ENCODE results near the gene TAMM41. TPM values are rescaled to one million over a fixed set of nuclear protein-coding genes. Genes with fewer than 3 reads are reported as not detected.

TAMM41 gene
- total and polyA plus RNA-seq, 4 donors: 1.8 to 27.4 (median 13.3) TPM

DNA sequence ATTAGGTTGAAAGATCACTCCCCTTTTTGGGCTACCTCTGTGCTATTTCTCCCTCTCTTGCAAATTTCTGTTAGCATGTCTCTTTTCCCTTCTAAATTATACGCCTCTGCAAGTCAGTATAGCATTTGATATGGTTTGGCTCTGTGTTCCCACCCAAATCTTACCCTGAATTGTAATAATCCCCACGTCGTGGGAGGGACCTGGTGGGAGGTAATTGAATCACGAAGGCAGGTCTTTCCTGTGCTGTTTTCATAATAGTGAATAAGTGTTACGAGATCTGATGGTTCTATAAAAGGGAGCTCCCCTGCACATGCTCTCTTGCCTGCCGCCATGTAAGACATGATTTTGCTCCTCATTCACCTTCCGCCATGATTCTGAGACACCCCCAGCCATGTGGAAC lies 41.0 kb downstream of the TAMM41 start:
- H3K36me3 ChIP-seq (ENCODE audit: control insufficient read depth in 1 of 2, insufficient read depth in 2 of 2, low read length in 1 of 2): peaks cover 0 to 4% of the 10 kb centered on the region in 2 donors

DNA sequence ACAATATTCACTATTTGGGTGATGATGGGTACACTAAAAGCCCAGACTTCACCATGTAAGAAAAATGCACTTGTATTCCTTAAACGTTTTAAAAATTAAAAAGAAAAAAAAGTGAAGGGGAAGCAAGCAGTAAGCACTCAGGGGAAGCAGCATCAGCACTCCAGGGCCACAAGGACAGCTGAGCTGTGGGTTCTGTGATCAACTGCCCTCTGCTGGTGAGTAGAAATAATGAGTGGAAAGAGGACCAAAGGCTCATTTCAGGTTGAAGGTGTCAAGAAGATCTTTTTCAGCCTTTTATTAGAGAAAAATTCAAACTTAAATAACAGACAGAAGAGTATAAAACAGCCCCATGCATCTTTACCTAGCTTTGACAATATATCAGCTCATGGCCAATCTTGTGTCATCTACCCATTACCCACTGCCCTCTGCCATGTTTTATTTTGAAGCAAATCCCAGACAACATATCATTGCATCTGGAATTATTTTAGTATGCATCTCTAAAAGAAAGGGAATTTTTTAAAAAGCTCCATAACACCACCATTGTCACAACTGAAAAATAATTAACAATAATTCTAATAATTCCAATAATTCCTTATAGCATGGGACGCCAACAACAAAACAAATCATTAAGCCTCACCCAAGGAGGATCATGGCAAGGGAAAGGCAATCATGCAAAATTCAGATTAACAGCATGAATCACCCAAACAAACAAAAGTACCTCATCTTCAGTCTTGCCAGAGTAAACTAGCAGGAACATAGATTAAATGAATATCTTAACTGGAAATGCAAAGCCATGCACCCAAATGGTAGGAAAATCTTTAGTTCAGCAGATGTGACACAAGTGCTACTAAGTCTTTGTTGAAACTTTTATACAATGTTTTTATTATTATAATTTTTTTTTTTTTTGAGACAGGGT lies 42.5 kb downstream of the TAMM41 start:
- H3K36me3 ChIP-seq (ENCODE audit: control insufficient read depth in 1 of 2, insufficient read depth in 2 of 2, low read length in 1 of 2): peaks cover 0 to 6% of the 10 kb centered on the region in 2 donors
- 49 to 50% methylated on average over 2 of the region's 2 CpGs for WGBS, 2 donors
- H3K4me1 ChIP-seq (ENCODE audit: control insufficient read depth in 1 of 2, insufficient read depth in 2 of 2, low read length in 2 of 2): no peaks in the 10 kb centered on the region
- no peak overlapping the region for H3K4me3 ChIP-seq (ENCODE audit: low read length in 2 of 2)
- intact Hi-C loops (cut with DNase I): loop anchor here (2.0 to 10.0 kb wide), 3 partner anchors 139 to 425 kb away; no protein-coding TSS in a partner anchor
- H3K9me3 ChIP-seq (ENCODE audit: control insufficient read depth, low read length): no peaks in the 10 kb centered on the region
- ATAC-seq (ENCODE audit: low FRiP score) (peak; percentile 83), DNase-seq (peak in 1 of 2 donors; percentile 60)
- no peak overlapping the region for H3K27ac ChIP-seq (ENCODE audit: low read depth in 1 of 2, low read length in 2 of 2)
- no peaks in the 10 kb centered on the region for H3K27me3 ChIP-seq (ENCODE audit: control insufficient read depth in 1 of 2, insufficient read depth in 2 of 2, low read length in 1 of 2)

More for the DNA sequence above, 41.0 kb downstream of the TAMM41 start:
- Histone ChIP-seq H3K27ac (ENCODE audit: low read depth in 1 of 2, low read length in 2 of 2) (no peak overlapping the region), H3K27me3 (ENCODE audit: control insufficient read depth in 1 of 2, insufficient read depth in 2 of 2, low read length in 1 of 2) (no peaks in the 10 kb centered on the region), H3K4me3 (ENCODE audit: low read length in 2 of 2) (no peak overlapping the region), H3K4me1 (ENCODE audit: control insufficient read depth in 1 of 2, insufficient read depth in 2 of 2, low read length in 2 of 2) (no peaks in the 10 kb centered on the region), H3K9me3 (ENCODE audit: control insufficient read depth, low read length) (no peaks in the 10 kb centered on the region)
- no peak for DNase-seq
- intact Hi-C loops (cut with DNase I): loop anchor here (2.0 to 10.0 kb wide), 2 partner anchors 141 to 427 kb away; no protein-coding TSS in a partner anchor
- no peak for ATAC-seq (ENCODE audit: low FRiP score)
- 94% methylated on average over 7 of the region's 7 CpGs for WGBS, 2 donors

GRCh38 chr3:11799791-11800190 lies 46.9 kb downstream of the TAMM41 start:
- H3K27me3 ChIP-seq (ENCODE audit: control insufficient read depth in 1 of 2, insufficient read depth in 2 of 2, low read length in 1 of 2): no peaks in the 10 kb centered on the region
- 95 to 98% methylated on average over 1 of the region's 1 CpG for WGBS, 2 donors
- H3K36me3 ChIP-seq (ENCODE audit: control insufficient read depth in 1 of 2, insufficient read depth in 2 of 2, low read length in 1 of 2): peaks cover 4 to 9% of the 10 kb centered on the region in 2 donors
- intact Hi-C loops (cut with DNase I): loop anchor here (5.0 to 10.0 kb wide), 2 partner anchors 135 to 137 kb away; no protein-coding TSS in a partner anchor
- H3K4me1 ChIP-seq (ENCODE audit: control insufficient read depth in 1 of 2, insufficient read depth in 2 of 2, low read length in 2 of 2): peaks cover 0 to 3% of the 10 kb centered on the region in 2 donors
- no peak overlapping the region for H3K4me3 ChIP-seq (ENCODE audit: low read length in 2 of 2)
- no peaks in the 10 kb centered on the region for H3K9me3 ChIP-seq (ENCODE audit: control insufficient read depth, low read length)
- DNase-seq (no peak), ATAC-seq (ENCODE audit: low FRiP score) (no peak)
- no peak overlapping the region for H3K27ac ChIP-seq (ENCODE audit: low read depth in 1 of 2, low read length in 2 of 2)

GRCh38 chr3:11794927-11795326 lies 51.8 kb downstream of the TAMM41 start:
- peaks cover 4 to 7% of the 10 kb centered on the region in 2 donors for H3K36me3 ChIP-seq (ENCODE audit: control insufficient read depth in 1 of 2, insufficient read depth in 2 of 2, low read length in 1 of 2)
- H3K27ac ChIP-seq (ENCODE audit: low read depth in 1 of 2, low read length in 2 of 2): no peak overlapping the region
- H3K4me3 ChIP-seq (ENCODE audit: low read length in 2 of 2): no peak overlapping the region
- no peaks in the 10 kb centered on the region for H3K9me3 ChIP-seq (ENCODE audit: control insufficient read depth, low read length)
- WGBS, 2 donors: 97 to 99% methylated on average over 2 of the region's 2 CpGs
- H3K27me3 ChIP-seq (ENCODE audit: control insufficient read depth in 1 of 2, insufficient read depth in 2 of 2, low read length in 1 of 2): no peaks in the 10 kb centered on the region
- H3K4me1 ChIP-seq (ENCODE audit: control insufficient read depth in 1 of 2, insufficient read depth in 2 of 2, low read length in 2 of 2): peaks cover 0 to 3% of the 10 kb centered on the region in 2 donors
- intact Hi-C loops (cut with DNase I): no loop called here
- ATAC-seq (ENCODE audit: low FRiP score) (no peak), DNase-seq (no peak)

GRCh38 chr3:11791339-11792200 lies 55.1 kb downstream of the TAMM41 start:
- Histone ChIP-seq H3K27ac (ENCODE audit: low read depth in 1 of 2, low read length in 2 of 2) (no peak overlapping the region), H3K9me3 (ENCODE audit: control insufficient read depth, low read length) (peaks cover 1% of the 10 kb centered on the region), H3K4me1 (ENCODE audit: control insufficient read depth in 1 of 2, insufficient read depth in 2 of 2, low read length in 2 of 2) (peaks cover 0 to 3% of the 10 kb centered on the region in 2 donors), H3K27me3 (ENCODE audit: control insufficient read depth in 1 of 2, insufficient read depth in 2 of 2, low read length in 1 of 2) (no peaks in the 10 kb centered on the region), H3K4me3 (ENCODE audit: low read length in 2 of 2) (no peak overlapping the region), H3K36me3 (ENCODE audit: control insufficient read depth in 1 of 2, insufficient read depth in 2 of 2, low read length in 1 of 2) (peaks cover 4 to 10% of the 10 kb centered on the region in 2 donors)
- no peak for ATAC-seq (ENCODE audit: low FRiP score)
- no peak for DNase-seq
- intact Hi-C loops (cut with DNase I): no loop called here
- 93 to 95% methylated on average over 6 of the region's 6 CpGs for WGBS, 2 donors

DNA sequence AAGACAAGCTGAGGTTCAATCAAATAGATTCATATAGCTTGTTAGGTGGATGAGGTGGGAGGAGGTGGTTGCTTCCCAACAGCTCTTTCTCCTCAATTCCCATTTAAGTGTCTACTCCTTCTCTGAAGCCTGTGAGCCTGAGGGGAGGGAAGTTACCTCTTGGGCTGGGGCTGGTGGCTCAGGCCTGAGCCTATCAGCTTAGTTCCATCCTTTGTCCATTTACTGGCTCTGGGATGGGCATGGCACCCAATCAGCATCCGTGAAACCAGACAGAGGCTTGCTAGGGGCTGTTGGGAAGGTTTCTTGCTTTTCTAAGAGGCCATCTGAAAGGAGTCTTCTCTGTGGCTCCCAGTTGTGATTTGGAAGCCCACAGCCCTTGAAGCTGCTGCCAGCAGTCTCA lies 57.3 kb downstream of the TAMM41 start:
- intact Hi-C loops (cut with DNase I): no loop called here
- DNase-seq (no peak), ATAC-seq (ENCODE audit: low FRiP score) (no peak)
- no peak overlapping the region for H3K27ac ChIP-seq (ENCODE audit: low read depth in 1 of 2, low read length in 2 of 2)
- no peaks in the 10 kb centered on the region for H3K4me1 ChIP-seq (ENCODE audit: control insufficient read depth in 1 of 2, insufficient read depth in 2 of 2, low read length in 2 of 2)
- H3K9me3 ChIP-seq (ENCODE audit: control insufficient read depth, low read length): peaks cover 1% of the 10 kb centered on the region
- no peak overlapping the region for H3K4me3 ChIP-seq (ENCODE audit: low read length in 2 of 2)
- peaks cover 0 to 8% of the 10 kb centered on the region in 2 donors for H3K36me3 ChIP-seq (ENCODE audit: control insufficient read depth in 1 of 2, insufficient read depth in 2 of 2, low read length in 1 of 2)
- 79 to 86% methylated on average over 1 of the region's 1 CpG for WGBS, 2 donors
- H3K27me3 ChIP-seq (ENCODE audit: control insufficient read depth in 1 of 2, insufficient read depth in 2 of 2, low read length in 1 of 2): no peaks in the 10 kb centered on the region

GRCh38 chr3:11784971-11785377 lies 61.7 kb downstream of the TAMM41 start:
- no peaks in the 10 kb centered on the region for H3K27me3 ChIP-seq (ENCODE audit: control insufficient read depth in 1 of 2, insufficient read depth in 2 of 2, low read length in 1 of 2)
- DNase-seq (no peak), ATAC-seq (ENCODE audit: low FRiP score) (no peak)
- H3K36me3 ChIP-seq (ENCODE audit: control insufficient read depth in 1 of 2, insufficient read depth in 2 of 2, low read length in 1 of 2): peaks cover 0 to 10% of the 10 kb centered on the region in 2 donors
- peaks cover 1% of the 10 kb centered on the region for H3K9me3 ChIP-seq (ENCODE audit: control insufficient read depth, low read length)
- H3K4me1 ChIP-seq (ENCODE audit: control insufficient read depth in 1 of 2, insufficient read depth in 2 of 2, low read length in 2 of 2): no peaks in the 10 kb centered on the region
- intact Hi-C loops (cut with DNase I): no loop called here
- H3K4me3 ChIP-seq (ENCODE audit: low read length in 2 of 2): no peak overlapping the region
- no peak overlapping the region for H3K27ac ChIP-seq (ENCODE audit: low read depth in 1 of 2, low read length in 2 of 2)
- 73% methylated on average over 3 of the region's 3 CpGs for WGBS, 2 donors

DNA sequence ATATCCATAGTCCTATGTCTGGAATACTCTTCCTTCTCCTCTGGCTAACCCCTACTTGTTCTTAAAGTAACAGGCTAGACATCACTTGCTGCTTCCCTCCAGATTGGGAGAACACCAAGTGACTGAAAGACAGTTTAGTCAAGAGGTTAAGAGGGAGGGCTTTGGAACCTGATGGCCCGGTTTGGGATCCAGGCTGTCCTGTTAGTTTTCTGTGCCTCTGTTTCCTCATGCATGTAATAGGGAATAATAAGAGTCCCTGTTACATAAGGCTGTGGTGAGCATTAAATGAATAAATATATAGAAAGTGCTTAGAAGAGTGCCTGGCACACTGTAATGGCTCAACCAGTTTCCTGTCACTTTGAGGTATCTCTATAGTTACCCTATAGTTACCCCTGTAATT lies 66.3 kb downstream of the TAMM41 start:
- WGBS, 2 donors: 91 to 97% methylated on average over 1 of the region's 1 CpG
- intact Hi-C loops (cut with DNase I): no loop called here
- no peaks in the 10 kb centered on the region for H3K27me3 ChIP-seq (ENCODE audit: control insufficient read depth in 1 of 2, insufficient read depth in 2 of 2, low read length in 1 of 2)
- ATAC-seq (ENCODE audit: low FRiP score) (no peak), DNase-seq (no peak)
- no peaks in the 10 kb centered on the region for H3K4me1 ChIP-seq (ENCODE audit: control insufficient read depth in 1 of 2, insufficient read depth in 2 of 2, low read length in 2 of 2)
- H3K4me3 ChIP-seq (ENCODE audit: low read length in 2 of 2): no peak overlapping the region
- H3K9me3 ChIP-seq (ENCODE audit: control insufficient read depth, low read length): no peaks in the 10 kb centered on the region
- no peak overlapping the region for H3K27ac ChIP-seq (ENCODE audit: low read depth in 1 of 2, low read length in 2 of 2)
- peaks cover 0 to 2% of the 10 kb centered on the region in 2 donors for H3K36me3 ChIP-seq (ENCODE audit: control insufficient read depth in 1 of 2, insufficient read depth in 2 of 2, low read length in 1 of 2)
